ENCODE results near the gene SELP.
A peak's percentile ranks its signal among the peaks of the same experiment; 100 is the strongest.

The SELP gene

GRCh38 chr1:169572187-169572586 lies 57.7 kb downstream of the SELP start:
- no peak for DNase-seq

GRCh38 chr1:169571450-169571849 lies 58.5 kb downstream of the SELP start:
- no peak for DNase-seq

GRCh38 chr1:169570172-169570574 lies 59.8 kb downstream of the SELP start:
- DNase-seq: no peak

GRCh38 chr1:169568497-169568896 lies 61.4 kb downstream of the SELP start:
- no peak for DNase-seq

GRCh38 chr1:169565335-169566271 lies 64.3 kb downstream of the SELP start:
- no peak for DNase-seq

- no peak for DNase-seq
Observed at GRCh38 chr1:169563650-169564049, 66.3 kb downstream of the SELP start.

- no peak for DNase-seq
Observed at GRCh38 chr1:169563019-169563615, 66.8 kb downstream of the SELP start.

- no peak for DNase-seq
Observed at GRCh38 chr1:169561692-169562091, 68.2 kb downstream of the SELP start.

GRCh38 chr1:169557131-169557530 lies 72.8 kb downstream of the SELP start:
- no peak for DNase-seq

GRCh38 chr1:169550294-169550693 lies 79.6 kb downstream of the SELP start:
- DNase-seq: peak; percentile 44

- no peak for DNase-seq
Observed at GRCh38 chr1:169548282-169548681, 81.6 kb downstream of the SELP start.

GRCh38 chr1:169546087-169546995 lies 83.6 kb downstream of the SELP start:
- DNase-seq: peak; percentile 97

GRCh38 chr1:169545472-169545871 lies 84.5 kb downstream of the SELP start:
- DNase-seq: no peak

GRCh38 chr1:169538998-169539871 lies 90.7 kb downstream of the SELP start:
- DNase-seq: peak; percentile 90
